ENCODE results near the gene LMTK3. TPM values are rescaled to one million over a fixed set of nuclear protein-coding genes. Genes with fewer than 3 reads are reported as not detected.
"Not testable (repeated sequence)": the region's sequence is repeated elsewhere in the genome, so short reads cannot be mapped to it uniquely, and the experiment has no call there.

Gene LMTK3
- total RNA-seq, 1 donor from 2014 or later, result 21.3 TPM

DNA sequence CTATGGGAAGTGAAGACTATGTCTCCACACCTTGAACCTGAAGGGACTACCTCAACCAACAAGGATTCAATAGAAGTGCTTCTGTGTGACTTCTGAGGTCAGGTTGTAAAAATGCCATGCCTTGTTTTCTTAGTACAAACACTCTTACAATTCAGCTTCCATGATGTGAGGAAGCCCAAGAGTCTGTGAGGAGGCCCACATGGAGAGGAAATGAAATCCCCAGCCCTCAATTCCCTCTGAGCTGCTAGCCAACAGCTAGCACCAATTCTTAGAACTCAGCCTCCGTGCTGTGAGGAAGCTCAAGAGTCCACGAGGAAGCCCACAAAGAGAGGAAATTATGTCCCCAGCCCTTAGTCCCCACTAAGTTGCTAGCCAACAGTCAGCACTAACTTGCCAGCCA lies 12.6 kb upstream of the LMTK3 start:
- peaks cover 1% of the 10 kb centered on the region for H3K36me3 Mint-ChIP-seq
- TF ChIP-seq, protein P1, sequence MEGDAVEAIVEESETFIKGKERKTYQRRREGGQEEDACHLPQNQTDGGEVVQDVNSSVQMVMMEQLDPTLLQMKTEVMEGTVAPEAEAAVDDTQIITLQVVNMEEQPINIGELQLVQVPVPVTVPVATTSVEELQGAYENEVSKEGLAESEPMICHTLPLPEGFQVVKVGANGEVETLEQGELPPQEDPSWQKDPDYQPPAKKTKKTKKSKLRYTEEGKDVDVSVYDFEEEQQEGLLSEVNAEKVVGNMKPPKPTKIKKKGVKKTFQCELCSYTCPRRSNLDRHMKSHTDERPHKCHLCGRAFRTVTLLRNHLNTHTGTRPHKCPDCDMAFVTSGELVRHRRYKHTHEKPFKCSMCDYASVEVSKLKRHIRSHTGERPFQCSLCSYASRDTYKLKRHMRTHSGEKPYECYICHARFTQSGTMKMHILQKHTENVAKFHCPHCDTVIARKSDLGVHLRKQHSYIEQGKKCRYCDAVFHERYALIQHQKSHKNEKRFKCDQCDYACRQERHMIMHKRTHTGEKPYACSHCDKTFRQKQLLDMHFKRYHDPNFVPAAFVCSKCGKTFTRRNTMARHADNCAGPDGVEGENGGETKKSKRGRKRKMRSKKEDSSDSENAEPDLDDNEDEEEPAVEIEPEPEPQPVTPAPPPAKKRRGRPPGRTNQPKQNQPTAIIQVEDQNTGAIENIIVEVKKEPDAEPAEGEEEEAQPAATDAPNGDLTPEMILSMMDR (IDR thresholded peaks at IDR 0.05; ENCODE audit: unreplicated experiment), result no peak
- no peaks in the 10 kb centered on the region for H3K4me1 Mint-ChIP-seq
- H3K9me3 Mint-ChIP-seq, result peaks cover 25% of the 10 kb centered on the region
- H3K4me3 Mint-ChIP-seq, result no peak overlapping the region
- no peaks in the 10 kb centered on the region for H3K27me3 Mint-ChIP-seq (ENCODE audit: low read depth)
- no peak overlapping the region for H3K27ac Mint-ChIP-seq
- DNase-seq (ENCODE audit: low spot score in 2 of 2, unreplicated experiment in 2 of 2), result no peak

DNA sequence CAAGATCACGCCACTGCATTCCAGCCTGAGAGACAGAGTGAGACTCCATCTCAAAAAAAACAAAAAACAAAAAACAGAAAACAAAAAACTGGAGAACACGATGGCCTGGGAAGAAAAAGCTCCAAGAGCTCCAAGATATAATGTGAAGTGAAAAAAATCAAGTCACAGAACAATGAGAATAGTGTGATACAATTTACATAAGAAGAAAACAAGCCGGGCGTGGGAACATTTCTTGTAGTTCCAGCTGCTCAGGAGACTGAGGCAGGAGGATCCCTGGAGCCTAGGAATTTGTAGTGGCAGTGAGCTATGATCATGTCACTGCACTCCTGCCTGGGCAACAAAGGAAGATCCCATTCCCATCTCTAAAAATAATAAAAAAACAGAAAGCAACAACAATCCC lies 8.5 kb upstream of the LMTK3 start:
- H3K4me3 Mint-ChIP-seq, result no peak overlapping the region
- TF ChIP-seq, protein P1 (IDR thresholded peaks at IDR 0.05; ENCODE audit: unreplicated experiment), result no peak
- H3K4me1 Mint-ChIP-seq, result peaks cover 7% of the 10 kb centered on the region
- H3K9me3 Mint-ChIP-seq, result peaks cover 9% of the 10 kb centered on the region
- no peaks in the 10 kb centered on the region for H3K36me3 Mint-ChIP-seq
- H3K27me3 Mint-ChIP-seq (ENCODE audit: low read depth), result no peaks in the 10 kb centered on the region
- no peak for DNase-seq (ENCODE audit: low spot score in 2 of 2, unreplicated experiment in 2 of 2)
- no peak overlapping the region for H3K27ac Mint-ChIP-seq

DNA sequence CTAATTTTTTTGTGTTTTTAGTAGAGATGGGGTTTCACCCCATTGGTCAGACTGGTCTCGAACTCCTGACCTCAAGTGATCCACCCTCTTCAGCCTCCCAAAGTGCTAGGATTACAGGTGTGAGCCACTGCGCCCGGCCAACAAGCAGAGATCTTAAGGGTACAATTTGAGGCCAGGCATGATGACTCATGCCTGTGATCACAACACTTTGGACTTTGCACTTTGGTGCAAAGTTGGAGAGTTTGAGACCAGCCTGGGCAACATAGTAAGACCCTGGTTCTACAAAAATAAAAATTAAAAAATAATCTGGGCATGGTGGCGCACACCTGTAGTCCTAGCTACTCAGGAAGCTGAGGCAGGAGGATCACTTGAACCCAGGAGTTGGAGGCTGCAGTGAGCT lies 7.8 kb upstream of the LMTK3 start:
- not testable (repeated sequence) for DNase-seq (ENCODE audit: low spot score in 2 of 2, unreplicated experiment in 2 of 2); H3K9me3 Mint-ChIP-seq; H3K36me3 Mint-ChIP-seq; H3K4me1 Mint-ChIP-seq; H3K4me3 Mint-ChIP-seq; H3K27me3 Mint-ChIP-seq (ENCODE audit: low read depth); H3K27ac Mint-ChIP-seq

DNA sequence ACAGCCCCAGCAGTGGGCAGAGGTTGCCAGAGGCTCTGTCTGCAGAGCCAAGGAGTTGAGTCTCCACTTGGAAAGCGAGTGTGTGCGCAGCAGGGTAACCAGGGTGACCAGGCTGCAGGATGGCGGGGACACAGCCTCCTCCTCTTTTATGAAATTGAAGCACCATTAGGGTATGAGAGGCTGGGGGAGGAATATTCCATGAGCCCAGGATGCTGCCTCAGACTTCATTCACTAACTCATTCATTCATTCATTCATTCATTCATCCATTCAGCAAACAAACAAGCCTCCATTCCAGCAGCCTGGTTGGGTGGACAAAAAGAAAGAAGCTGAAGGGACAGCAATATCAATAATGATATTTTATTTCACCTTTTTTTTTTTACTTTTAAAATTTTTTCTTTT lies 6.6 kb upstream of the LMTK3 start:
- Mint-ChIP-seq H3K9me3 (no peaks in the 10 kb centered on the region), H3K36me3 (no peaks in the 10 kb centered on the region), H3K4me3 (no peak overlapping the region), H3K27ac (no peak overlapping the region), H3K4me1 (peaks cover 12% of the 10 kb centered on the region), H3K27me3 (ENCODE audit: low read depth) (no peaks in the 10 kb centered on the region)
- TF ChIP-seq, protein P1 (IDR thresholded peaks at IDR 0.05; ENCODE audit: unreplicated experiment), result no peak
- no peak for DNase-seq (ENCODE audit: low spot score in 2 of 2, unreplicated experiment in 2 of 2)

DNA sequence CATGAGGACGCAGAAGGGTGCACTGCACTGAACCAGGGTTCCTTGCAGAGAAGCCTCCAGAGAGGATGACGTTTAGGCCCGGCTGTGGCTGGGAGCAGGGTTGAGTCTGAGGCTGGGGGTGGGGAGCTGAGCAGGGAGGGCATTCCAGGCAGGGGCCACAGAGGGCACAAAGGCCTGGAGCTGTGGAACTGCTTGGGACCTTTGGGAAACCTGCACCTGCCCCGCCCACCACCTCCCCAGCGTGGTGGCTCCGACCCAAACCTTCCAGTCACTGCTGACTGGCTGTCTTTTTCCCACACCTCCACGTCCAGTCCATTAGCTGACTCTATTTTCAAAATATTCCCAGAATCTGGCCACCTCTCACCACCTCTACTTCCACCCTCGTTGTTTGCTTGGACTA lies 4.9 kb upstream of the LMTK3 start:
- DNase-seq (ENCODE audit: low spot score in 2 of 2, unreplicated experiment in 2 of 2), result no peak
- no peak overlapping the region for H3K4me3 Mint-ChIP-seq
- no peaks in the 10 kb centered on the region for H3K27me3 Mint-ChIP-seq (ENCODE audit: low read depth)
- no peaks in the 10 kb centered on the region for H3K36me3 Mint-ChIP-seq
- TF ChIP-seq, protein P1 (IDR thresholded peaks at IDR 0.05; ENCODE audit: unreplicated experiment), result no peak
- no peak overlapping the region for H3K27ac Mint-ChIP-seq
- H3K4me1 Mint-ChIP-seq, result peaks cover 12% of the 10 kb centered on the region
- H3K9me3 Mint-ChIP-seq, result no peaks in the 10 kb centered on the region

DNA sequence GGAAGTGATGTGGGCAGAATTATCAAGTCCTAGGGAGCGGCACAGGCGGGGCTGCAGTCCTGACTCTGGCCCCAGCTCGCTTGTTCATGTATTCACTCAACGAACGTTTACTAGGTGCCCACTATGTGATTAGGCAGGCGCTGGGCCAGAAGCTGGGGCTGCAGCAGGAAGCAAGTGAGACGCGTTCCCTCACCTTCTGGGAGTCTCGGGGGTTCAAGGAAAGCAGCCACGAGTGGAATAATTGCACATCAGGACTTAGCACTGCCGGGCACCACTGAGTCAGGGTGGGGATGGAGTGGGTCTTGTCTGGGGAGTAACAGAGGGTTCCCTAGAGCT lies 2.5 kb upstream of the LMTK3 start:
- peaks cover 23% of the 10 kb centered on the region for H3K4me1 Mint-ChIP-seq
- no peak for DNase-seq (ENCODE audit: low spot score in 2 of 2, unreplicated experiment in 2 of 2)
- peaks cover 3% of the 10 kb centered on the region for H3K27me3 Mint-ChIP-seq (ENCODE audit: low read depth)
- no peaks in the 10 kb centered on the region for H3K9me3 Mint-ChIP-seq
- no peak overlapping the region for H3K27ac Mint-ChIP-seq
- H3K4me3 Mint-ChIP-seq, result no peak overlapping the region
- TF ChIP-seq, protein P1 (IDR thresholded peaks at IDR 0.05; ENCODE audit: unreplicated experiment), result no peak
- no peaks in the 10 kb centered on the region for H3K36me3 Mint-ChIP-seq

Measured in mesothelial cell of epicardium (in vitro differentiated cells).